NCI-H2029 treated with DMSO at 0.1 percent for 48 hours (cell line): ENCODE measurements around the gene MN1.

Experiments
- DNase-seq: peaks from one replicate; lab custom pipeline; 2025; lab: John Stamatoyannopoulos, UW

Gene MN1

DNA sequence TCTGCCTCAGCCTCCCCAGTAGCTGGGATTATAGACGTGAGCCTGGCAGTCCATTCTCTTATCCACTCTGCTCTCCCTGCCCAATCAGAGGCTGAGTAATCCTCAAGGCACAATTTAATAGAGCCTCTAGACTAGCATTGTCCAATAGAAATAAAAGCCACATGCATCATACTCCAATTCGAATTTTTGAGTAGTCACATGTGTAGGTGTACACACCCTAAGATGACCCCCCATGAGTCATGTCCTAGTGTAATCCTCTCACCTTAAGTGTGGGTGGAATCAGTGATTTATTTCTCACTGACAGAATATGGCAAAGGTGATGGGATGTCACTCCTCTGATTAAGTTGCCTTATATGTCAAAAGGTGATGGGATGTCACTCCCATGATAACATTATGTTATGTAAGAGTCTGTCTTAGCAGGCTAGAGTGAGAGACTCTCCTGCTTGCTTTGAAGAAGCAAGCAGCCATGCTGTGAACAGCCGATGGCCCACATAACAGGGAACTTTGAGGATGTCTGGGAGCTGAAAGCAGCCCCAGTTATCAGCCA lies 61.3 kb downstream of the MN1 start:
- DNase-seq: no peak

DNA sequence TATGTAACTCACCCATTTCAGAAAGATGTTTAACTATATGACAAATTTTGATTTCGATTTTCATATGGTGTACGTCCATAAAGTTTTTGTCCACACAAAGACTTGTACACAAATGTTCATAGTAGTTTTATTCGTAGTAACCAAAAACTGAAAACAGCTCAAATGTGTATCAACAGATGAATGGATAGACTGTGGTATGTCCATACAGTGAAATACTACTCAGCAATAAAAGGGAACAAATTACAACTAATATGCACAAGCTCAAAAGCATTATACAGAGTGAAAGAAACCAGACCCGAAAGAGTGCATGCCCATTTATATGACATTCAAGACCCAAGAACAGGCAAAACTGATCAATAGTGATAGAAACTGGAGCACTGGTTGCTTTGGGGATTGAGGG lies 64.0 kb downstream of the MN1 start:
- DNase-seq: no peak

- DNase-seq: no peak
Measured at GRCh38 chr22:27734066-27734465, 67.5 kb downstream of the MN1 start.

GRCh38 chr22:27732841-27733240 lies 68.7 kb downstream of the MN1 start:
- DNase-seq: no peak

DNA sequence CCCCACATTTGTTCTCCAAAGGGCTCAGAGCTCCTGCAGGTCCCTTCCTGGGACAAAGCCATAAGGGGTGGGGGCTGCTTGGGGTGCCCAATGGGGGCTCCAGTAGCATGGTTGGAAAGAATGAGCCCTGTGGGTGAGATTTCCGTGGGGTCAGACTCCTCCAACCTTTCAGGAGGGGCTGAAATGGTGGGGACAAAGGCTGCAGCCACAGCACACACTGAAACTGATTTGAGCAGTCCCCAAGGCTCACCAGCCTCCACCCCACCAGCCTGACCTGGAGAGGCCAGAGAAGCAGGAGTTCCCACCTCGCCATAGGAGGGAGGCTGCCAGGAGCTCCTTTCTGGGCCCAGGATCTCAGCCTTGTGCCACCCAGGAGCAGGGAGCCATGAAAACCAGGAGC lies 69.2 kb downstream of the MN1 start:
- DNase-seq: no peak

- DNase-seq: no peak
Measured at GRCh38 chr22:27731621-27732020, 69.9 kb downstream of the MN1 start.

- DNase-seq: no peak
Measured at GRCh38 chr22:27730641-27731433, 70.7 kb downstream of the MN1 start.

DNA sequence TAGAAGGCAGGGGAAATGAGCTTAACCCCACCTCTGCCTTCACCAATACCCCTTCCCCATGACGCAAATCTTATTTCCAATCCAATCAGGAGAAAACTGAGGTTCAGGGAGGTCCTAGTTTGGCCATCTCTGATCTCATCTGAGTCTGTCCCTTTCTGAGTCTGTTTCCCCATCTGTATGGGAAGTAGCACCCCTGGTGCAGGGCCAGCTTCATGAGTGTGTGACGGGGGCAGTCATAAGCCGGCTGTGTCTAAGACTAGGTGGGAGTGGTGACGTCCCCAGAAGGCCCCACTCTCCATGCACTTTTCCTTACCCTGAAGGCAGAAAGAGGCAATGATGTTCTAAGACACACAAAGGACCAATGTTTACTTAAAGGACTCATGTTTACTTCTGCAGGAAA lies 72.3 kb downstream of the MN1 start:
- no peak for DNase-seq

DNA sequence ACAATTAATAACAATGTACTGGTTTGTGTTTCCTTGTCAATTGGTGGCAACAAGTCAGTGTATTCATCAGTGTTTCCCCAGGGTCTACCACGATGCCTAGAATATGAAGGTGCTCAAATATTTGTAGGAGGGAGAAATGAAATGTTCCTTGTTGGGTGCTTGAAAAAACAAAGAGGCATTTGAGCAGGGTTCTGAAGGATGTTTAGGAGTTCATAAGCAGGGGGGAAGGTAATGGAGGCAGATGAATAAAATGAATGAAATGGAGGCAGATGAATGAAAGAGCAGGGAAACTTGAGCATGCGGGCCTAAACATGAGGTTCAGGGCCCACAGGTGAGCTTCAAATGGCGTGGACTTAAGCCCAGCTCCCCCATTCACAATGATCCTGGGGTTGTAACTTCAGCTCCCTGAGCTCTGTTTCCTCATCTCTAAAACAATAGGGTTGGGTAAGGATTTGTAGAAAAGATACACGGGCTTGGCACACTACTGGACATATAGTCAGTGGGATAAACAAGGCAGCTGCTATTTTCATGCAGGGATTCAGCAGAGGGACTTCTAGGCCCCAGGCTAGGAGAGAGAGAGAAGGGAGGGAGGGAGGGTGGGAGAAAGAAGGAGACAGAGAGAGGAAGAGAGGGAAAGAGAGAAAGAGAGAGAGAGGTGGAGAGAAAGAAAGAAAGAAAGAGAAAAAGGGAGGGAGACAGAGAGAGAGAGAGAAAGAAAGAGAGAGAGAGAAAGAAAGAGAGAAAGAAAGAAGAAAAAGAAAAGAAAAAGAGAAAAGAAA lies 73.7 kb downstream of the MN1 start:
- DNase-seq: no peak

GRCh38 chr22:27726686-27727449 lies 74.7 kb downstream of the MN1 start:
- no peak for DNase-seq

- DNase-seq: no peak
Measured at GRCh38 chr22:27726331-27726685, 75.2 kb downstream of the MN1 start.

DNA sequence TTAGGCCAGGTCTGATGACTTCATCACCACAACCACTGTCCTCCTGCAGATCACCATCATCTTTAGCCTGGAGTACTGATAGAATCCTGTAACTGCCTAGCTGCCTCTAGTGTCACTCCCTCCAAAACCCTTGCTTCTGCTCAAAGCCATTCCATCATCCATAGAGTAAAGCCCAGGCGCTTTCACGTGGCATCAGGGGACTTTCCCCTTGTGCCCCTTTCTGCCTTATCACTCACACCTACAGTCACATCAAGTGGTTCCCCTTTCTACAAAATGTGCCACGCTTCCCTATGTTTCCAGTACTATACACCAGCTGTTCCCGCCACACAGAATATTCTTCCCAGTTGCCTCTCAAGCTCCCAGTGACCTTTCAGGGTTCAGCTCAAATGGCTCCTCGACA lies 75.9 kb downstream of the MN1 start:
- no peak for DNase-seq

- no peak for DNase-seq
Measured at GRCh38 chr22:27724709-27725108, 76.8 kb downstream of the MN1 start.

DNA sequence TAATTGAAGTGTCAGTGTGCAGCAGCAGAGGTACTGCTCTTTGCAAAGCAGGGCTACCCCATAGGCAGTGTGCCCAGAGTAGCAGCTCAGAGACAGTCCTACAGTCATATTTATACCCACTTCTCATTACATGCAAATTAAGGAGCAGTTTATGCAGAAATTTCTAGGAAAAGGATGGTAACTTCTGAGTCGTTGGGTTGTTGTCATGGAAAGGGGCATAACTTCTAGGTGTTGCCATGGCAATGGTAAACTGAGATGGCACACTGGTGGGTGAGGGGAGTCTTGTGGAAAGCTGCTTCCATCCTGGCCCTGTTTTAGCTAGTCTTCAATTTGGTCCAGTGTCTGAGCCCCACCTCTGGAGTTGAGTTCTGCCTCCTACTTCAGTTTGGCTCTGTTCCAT lies 77.4 kb downstream of the MN1 start:
- no peak for DNase-seq

- no peak for DNase-seq
Measured at GRCh38 chr22:27723708-27724107, 77.8 kb downstream of the MN1 start.

GRCh38 chr22:27723158-27723557 lies 78.4 kb downstream of the MN1 start:
- no peak for DNase-seq

DNA sequence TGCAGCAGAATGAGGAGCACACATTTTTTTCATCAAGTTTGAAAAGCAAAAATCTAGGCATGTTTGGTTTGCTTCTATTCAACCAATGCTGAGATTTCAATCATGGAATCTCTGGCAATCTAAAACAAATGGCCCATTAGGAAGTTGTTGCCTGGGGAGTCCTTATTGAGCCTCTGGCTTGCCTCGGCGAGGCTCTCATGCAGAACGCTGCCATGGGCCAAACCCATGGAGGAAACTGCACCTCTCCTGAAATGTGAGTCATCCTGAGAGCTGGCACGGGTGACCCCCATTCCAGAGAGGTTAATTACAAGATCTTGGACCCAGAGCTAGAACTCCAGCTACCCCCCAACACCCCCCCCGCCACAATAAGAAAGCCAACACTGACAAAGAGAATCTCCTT lies 80.7 kb downstream of the MN1 start:
- DNase-seq: no peak

- DNase-seq: peak; percentile 5
Measured at GRCh38 chr22:27719535-27720227, 81.9 kb downstream of the MN1 start.

DNA sequence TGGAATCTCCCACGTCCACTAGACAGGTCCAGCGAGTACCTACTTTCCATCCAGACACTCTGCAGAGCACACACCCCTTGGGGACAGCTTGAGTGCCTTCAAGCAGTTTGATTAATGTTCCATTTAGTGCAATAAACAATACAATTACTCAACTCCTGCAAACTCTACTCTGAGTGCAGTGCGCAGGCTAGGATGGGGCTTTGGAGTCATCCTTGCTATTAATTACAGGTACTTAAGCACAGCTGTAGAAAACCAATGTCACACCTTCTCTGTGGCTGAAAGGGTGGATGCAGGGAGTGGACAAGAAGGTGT lies 82.6 kb downstream of the MN1 start:
- DNase-seq: no peak

DNA sequence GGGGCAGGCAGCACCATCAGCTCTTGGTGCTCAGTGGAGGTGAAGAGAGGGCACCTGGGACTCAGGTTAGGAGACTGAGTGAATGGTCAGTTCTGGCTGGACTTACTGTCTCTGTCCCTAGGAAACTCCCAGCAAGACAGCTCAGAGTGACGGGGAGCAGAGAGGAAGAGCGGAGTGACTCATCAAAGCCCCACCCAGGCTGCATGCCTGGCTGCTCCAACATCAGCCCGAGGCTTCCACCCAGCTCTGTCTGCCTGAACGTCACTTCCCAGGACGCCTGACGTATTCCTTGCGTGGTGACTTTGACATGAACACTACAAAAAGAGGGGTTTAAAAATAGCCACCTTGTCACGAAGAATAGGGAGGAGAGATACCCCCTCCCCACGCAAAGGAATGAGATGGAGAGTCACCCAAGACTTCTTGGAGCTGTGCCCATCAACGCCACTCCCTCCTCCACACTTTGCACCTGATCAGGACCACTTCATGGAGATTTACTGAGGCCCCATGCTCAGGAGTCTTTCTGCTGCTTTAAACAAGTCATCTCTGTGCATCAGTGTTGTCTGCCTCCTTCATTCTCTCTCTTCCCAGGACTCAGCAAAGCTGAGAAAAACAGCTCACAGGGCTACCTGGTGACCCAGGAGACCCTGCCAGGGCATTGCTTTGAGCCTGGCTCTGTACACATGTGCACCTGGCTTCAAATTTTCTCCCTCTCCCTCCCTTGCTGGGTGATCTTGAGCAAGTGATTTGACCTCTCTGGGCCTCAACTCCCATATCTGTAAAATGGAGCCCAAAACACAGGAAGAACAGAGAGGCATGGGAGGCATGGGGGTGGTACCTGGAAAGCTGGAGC lies 83.1 kb downstream of the MN1 start:
- no peak for DNase-seq

- no peak for DNase-seq
Measured at GRCh38 chr22:27717094-27717493, 84.5 kb downstream of the MN1 start.
